ENCODE results near the gene GNA14. TPM values are rescaled to one million over a fixed set of nuclear protein-coding genes. Genes with fewer than 3 reads are reported as not detected.

The GNA14 gene
- total and polyA plus RNA-seq, 2 of the 8 experiments (the other 6 are each of a cell fraction or from before 2014, with no cell fraction given), result 3.4 to 6.3 TPM

DNA sequence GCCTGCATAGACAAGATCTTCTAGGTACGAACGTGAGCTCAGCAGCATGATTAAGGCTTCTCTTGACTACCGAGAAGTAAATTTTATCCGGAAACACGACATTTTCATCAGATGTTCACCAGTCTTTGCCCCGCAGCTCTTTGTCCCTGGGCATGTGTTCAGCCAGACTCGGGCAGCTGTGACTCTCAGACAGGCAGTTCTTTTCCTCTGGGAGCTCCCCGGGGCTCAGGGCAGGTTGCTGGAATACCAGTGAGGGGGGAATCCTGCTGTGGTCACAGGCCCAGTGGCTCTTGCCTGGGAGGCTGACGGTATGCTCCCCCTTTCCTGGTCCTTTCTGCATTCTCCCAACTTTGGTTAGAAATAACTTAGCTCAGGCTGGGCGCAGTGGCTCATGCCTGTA lies 186.1 kb downstream of the GNA14 start:
- no peaks in the 10 kb centered on the region; the same call in 1 of the 2 replicates for H3K23me2 ChIP-seq (ENCODE audit: low read depth, low read length)
- H3K56ac ChIP-seq (replicated peaks; ENCODE audit: insufficient read length, low read depth, low read length), result no peak overlapping the region
- H4K5ac ChIP-seq (ENCODE audit: insufficient read length, low read depth, low read length), result no peak overlapping the region
- POLR2A ChIA-PET (ENCODE audit: partially characterized antibody), result interaction anchor here (1.4 kb wide), 1 partner anchor 9 kb away, joined by 4 read pairs; no protein-coding TSS in a partner anchor
- no peaks in the 10 kb centered on the region for H3K9me3 ChIP-seq (ENCODE audit: insufficient read depth in 2 of 2, low read depth in 1 of 2, low read length in 1 of 2)
- H3K27me3 ChIP-seq (replicated peaks in 1 of 4; ENCODE audit: control insufficient read depth in 3 of 4, extremely low read depth in 1 of 4, insufficient read depth in 3 of 4, low read length in 3 of 4), result no peaks in the 10 kb centered on the region
- FAIRE-seq, result no peak
- H2BK5ac ChIP-seq (ENCODE audit: low read depth, low read length), result no peak overlapping the region
- no peak overlapping the region for H4K91ac ChIP-seq (replicated peaks; ENCODE audit: insufficient read length, low read length)
- no peak overlapping the region for H3K23ac ChIP-seq (ENCODE audit: insufficient read length)
- H3K79me2 ChIP-seq (ENCODE audit: control insufficient read depth in 1 of 2, insufficient read depth in 2 of 2, low read length in 2 of 2), result no peaks in the 10 kb centered on the region
- no peaks in the 10 kb centered on the region for H3K79me1 ChIP-seq (ENCODE audit: low read depth, low read length)
- no peak overlapping the region for H2AK5ac ChIP-seq (ENCODE audit: low read depth, low read length)
- H2BK120ac ChIP-seq (replicated peaks; ENCODE audit: low read depth, low read length), result no peak overlapping the region
- CTCF ChIA-PET (ENCODE audit: partially characterized antibody), result interaction anchor here (0.8 to 14.6 kb wide), 10 partner anchors 8 to 302 kb away, joined by 3 to 384 read pairs (median 6); partner anchors contain the start of gene GNA14
- no peak overlapping the region; the same call in 1 of the 2 replicates for H2BK12ac ChIP-seq (ENCODE audit: low read depth, low read length)
- no peak overlapping the region for H2BK15ac ChIP-seq (ENCODE audit: low read length)
- H4K8ac ChIP-seq (ENCODE audit: extremely low read depth, insufficient read depth, low read length), result no peak overlapping the region
- H3K9ac ChIP-seq (replicated peaks in 1 of 4; ENCODE audit: extremely low read depth in 1 of 4, low read depth in 3 of 4, low read length in 3 of 4), result no peak overlapping the region
- H4K20me1 ChIP-seq (replicated peaks in 1 of 2; ENCODE audit: control insufficient read depth in 1 of 2, insufficient read depth in 2 of 2, low read length in 2 of 2), result no peaks in the 10 kb centered on the region
- TF ChIP-seq SUZ12 (IDR thresholded peaks at IDR 0.05; ENCODE audit: low read length), result no peak
- no peak overlapping the region for H2BK20ac ChIP-seq (ENCODE audit: low read length)
- H3K14ac ChIP-seq (ENCODE audit: insufficient read length), result no peak overlapping the region
- H3K4me3 ChIP-seq (ENCODE audit: extremely low read depth in 1 of 4, insufficient read depth in 2 of 4, low read depth in 3 of 4, low read length in 4 of 4), result no peak overlapping the region
- no peak for DNase-seq (ENCODE audit: low read depth in 1 of 2, low spot score in 2 of 2)
- H3K4me2 ChIP-seq (ENCODE audit: insufficient read depth in 1 of 2, low read depth in 2 of 2, low read length in 2 of 2), result no peak overlapping the region
- no peaks in the 10 kb centered on the region for H3K36me3 ChIP-seq (ENCODE audit: control insufficient read depth in 2 of 4, insufficient read depth in 4 of 4, low read length in 3 of 4)
- H3K18ac ChIP-seq (ENCODE audit: extremely low read depth, low read length), result no peak overlapping the region
- WGBS, 2 experiments (ENCODE audit: extremely low coverage in 1 of 2, insufficient coverage in 1 of 2, insufficient read length in 1 of 2, insufficient replicate concordance in 2 of 2, low coverage in 1 of 2, low lambda C conversion rate in 2 of 2, missing lambda C conversion rate in 1 of 2), result 86% methylated on average over 10 of the region's 10 CpGs; no CpG with 5 or more reads in 1 of the 2 experiments
- H2AFZ ChIP-seq (ENCODE audit: low read length), result 0 out of 2 replicates have a peak overlapping the region, but pooled peaks have one; percentile 5
- no peak overlapping the region for H3K4ac ChIP-seq (replicated peaks; ENCODE audit: insufficient read length, low read depth, low read length)
- no peak overlapping the region for H3K27ac ChIP-seq (ENCODE audit: low read depth, low read length)
- H3K4me1 ChIP-seq (replicated peaks in 1 of 4; ENCODE audit: control insufficient read depth in 3 of 4, insufficient read depth in 4 of 4, low read length in 3 of 4), result peaks cover 0 to 9% (median 2%) of the 10 kb centered on the region in 4 experiments; a peak in 4 of 7 replicates

Data from H1 (cell line).